Cerebellar nuclear complex (tissue), 1 donor: Measurements from ENCODE around the gene CORO7.
A peak's percentile ranks its signal among the peaks of the same experiment; 100 is the strongest.
"Not testable (repeated sequence)": the region's sequence is repeated elsewhere in the genome, so short reads cannot be mapped to it uniquely, and the experiment has no call there.

Experiments used
- DNase-seq, 2 experiments: peaks; one replicate each; lab custom pipeline; 2025; lab: John Stamatoyannopoulos, UW

CORO7 gene

DNA sequence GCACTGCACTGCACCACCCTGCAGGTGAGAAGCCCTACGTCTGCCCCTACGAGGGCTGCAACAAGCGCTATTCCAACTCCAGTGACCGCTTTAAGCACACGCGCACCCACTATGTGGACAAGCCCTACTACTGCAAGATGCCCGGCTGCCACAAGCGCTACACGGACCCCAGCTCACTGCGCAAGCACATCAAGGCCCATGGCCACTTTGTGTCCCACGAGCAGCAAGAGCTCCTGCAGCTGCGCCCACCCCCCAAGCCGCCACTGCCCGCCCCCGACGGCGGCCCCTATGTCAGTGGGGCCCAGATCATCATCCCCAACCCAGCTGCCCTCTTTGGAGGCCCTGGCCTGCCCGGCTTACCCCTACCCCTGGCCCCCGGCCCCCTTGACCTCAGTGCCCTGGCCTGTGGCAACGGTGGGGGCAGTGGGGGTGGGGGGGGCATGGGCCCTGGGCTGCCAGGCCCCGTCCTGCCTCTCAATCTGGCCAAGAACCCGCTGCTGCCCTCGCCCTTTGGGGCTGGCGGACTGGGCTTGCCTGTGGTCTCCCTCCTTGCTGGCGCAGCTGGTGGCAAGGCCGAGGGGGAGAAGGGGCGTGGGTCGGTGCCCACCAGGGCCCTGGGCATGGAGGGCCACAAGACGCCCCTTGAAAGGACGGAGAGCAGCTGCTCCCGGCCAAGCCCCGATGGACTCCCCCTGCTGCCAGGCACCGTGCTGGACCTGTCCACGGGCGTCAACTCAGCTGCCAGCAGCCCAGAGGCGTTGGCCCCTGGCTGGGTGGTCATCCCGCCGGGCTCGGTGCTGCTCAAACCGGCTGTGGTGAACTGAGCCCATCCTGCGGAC lies 79.5 kb downstream of the CORO7 start:
- DNase-seq, result no peak

DNA sequence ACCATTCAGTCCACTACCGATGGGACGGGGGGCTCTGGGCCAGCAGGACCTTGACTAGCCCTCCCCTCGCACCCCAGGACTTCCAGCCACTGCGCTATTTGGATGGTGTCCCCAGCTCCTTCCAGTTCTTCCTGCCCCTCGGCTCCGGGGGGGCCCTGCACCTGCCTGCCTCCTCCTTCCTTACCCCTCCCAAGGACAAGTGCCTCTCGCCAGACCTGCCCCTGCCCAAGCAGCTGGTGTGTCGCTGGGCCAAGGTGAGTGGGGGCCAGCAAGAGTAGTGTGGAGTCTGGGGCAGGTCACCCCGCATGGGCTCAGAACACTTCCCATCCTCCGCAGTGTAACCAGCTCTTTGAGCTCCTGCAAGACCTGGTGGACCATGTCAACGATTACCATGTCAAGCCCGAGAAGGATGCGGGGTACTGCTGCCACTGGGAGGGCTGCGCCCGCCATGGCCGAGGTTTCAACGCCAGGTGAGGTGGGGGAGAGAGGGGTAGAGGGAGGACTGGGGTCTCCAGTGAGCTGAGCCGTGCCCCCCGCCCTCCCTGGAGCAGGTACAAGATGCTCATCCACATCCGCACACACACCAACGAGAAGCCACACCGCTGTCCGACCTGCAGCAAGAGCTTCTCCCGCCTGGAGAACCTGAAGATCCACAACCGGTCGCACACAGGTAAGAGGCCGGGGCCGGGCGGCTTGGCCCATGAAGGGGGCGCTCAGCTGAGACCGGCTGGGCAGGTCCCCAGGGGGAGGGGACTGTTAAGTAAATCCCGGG lies 81.5 kb downstream of the CORO7 start:
- DNase-seq, result no peak

DNA sequence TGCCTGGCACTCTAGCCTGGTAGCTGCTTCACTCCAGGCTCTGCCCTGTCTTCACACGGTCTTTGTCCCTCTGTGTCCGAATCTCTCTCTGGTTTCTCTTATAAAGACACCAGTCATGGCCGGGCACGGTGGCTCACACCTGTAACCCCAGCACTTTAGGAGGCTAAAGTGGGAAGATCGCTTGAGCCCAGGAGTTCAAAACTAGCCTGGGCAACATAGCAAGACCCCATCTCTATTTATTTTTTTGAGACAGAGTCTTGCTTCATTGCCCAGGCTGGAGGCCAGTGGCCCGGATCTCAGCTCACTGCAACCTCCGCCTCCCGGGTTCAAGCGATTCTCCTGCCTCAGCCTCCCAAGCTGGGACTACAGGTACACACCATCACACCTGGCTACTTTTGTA lies 82.7 kb downstream of the CORO7 start:
- DNase-seq, result not testable (repeated sequence)

DNA sequence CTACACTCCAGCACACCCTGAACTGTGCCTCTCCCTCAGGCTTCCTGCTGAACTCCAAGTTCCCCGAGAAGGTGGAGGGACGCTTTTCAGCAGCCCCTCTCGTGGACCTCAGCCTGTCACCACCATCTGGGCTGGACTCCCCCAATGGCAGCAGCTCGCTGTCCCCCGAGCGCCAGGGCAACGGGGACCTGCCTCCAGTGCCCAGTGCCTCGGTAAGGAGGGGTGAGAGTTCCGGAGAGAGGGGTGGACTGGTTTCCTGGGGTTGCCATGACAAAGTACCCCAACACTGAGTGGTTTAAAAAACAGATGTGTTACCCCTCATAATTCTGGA lies 83.1 kb downstream of the CORO7 start:
- no peak for DNase-seq

DNA sequence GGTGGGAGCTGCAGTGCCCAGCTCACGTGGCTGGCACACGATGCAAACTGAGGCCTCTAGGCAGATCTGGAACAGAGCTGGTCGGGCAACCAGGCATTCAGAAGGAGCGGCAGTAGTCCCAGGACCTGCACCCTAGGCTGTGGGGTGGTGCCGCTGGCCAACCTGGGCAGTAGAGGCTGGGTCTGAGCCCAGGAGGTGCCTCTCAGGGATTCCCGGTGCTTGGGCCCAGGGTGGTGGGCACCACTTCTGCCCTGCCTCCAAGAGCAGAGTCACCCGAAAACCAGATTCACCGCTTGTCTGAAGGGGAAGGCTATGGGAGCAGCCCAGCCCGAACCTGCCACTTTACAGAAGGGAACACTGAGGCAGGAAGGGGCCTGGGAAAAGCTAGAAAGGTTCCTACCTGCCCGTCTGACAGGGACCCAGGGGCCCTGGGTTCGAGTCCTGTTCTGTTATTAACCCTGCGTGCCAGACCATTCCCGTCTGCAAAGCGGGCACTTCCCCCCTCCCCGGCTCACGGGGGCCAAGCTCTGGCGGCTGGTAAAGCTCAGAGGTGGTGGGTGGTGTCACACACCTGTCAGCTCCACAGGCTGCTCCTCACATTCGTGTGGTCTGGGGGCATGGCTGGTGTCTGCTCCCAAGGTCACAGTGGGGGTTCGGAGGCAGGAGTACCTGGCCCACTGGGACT lies 83.6 kb downstream of the CORO7 start:
- DNase-seq, result no peak

DNA sequence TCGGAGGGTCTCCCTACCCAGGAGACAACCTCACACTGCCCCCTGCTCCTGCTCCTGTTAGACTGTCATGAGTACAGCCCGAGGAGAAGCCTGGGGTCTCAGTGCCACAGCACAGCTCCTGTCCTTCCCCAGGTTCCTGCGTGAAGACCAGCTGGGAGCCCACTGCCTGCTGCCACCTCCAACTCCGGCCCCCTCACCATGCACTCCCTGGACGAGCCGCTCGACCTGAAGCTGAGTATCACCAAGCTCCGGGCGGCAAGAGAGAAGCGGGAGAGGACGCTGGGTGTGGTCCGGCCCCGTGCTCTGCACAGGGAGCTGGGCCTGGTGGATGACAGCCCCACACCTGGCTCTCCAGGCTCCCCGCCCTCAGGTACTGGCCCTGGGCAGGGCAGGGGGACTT lies 84.3 kb downstream of the CORO7 start:
- DNase-seq, result no peak

DNA sequence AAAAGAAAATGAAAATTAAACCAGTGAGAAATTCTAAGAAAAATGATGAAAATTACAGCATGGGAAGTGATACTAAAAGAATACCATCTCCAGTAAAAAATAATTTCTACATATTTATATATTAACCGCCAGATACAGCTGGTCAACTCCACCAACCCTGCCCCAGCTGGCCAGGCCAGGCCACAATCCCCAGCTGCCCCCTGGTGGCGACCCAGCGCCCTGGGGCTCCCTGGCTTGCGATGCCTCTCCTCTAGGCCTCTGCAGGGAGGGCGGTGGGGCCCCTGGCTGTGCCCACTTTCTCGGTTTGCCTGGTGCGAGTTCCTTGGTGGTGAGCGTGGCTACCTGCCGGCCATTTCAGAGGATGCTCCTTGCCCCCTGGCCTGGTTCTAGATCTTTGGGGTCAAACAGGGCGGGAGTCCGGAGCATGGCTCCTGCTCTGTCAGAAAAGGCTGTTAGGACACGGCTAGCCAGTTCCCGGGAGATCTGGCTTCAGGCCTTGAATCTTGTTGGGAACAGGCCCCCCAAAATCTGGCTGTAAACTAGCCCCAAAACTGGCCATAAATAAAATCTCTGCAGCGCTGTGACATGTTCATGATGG lies 86.0 kb downstream of the CORO7 start:
- no peak for DNase-seq

DNA sequence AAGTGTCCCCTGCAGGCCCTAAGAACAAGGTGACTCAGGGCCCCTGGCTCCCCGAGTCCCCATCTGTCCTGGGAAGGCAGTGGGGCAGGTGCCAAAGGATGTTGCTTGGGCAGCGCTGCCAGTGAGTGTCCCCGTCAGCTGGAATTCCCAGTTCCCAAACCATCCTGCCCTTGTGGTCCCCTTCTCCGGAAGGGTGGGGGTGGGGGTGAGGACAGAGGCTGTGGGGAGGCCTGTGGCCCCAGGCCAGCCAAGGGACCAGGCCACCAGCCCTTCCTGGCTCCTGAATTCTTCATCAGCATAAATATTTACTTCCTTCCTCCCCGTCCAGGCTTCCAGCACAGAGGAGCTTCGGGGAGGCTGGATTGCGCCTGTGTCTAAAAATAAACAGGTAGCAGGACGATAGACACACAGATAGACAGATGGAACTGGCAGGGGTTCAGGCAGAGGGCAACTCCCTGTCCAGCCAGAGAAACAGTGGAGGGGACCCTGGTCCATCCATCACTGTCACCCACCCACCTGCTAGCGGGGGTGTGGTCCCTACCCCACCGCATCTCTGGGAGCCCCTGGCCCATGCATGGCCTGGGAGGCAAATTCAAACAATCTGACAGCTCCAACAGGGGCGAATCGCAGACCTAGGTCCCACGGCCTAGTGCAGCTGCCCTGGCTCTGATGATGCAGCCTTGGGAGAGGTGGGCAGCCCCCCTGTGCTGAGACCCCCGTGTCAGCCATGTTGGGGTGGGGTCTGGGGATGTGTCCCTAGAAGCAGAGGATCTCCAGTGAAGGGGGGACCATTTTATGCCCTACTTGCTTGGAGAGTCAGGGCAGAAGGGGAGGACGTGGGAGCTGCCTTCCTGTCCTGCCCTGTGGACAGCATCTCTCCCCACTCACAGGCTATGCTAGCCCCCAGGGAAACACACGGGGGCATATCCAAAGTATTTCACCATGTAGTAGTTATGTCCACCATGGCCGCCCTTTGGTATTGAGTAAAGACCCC lies 87.3 kb downstream of the CORO7 start:
- no peak for DNase-seq

DNA sequence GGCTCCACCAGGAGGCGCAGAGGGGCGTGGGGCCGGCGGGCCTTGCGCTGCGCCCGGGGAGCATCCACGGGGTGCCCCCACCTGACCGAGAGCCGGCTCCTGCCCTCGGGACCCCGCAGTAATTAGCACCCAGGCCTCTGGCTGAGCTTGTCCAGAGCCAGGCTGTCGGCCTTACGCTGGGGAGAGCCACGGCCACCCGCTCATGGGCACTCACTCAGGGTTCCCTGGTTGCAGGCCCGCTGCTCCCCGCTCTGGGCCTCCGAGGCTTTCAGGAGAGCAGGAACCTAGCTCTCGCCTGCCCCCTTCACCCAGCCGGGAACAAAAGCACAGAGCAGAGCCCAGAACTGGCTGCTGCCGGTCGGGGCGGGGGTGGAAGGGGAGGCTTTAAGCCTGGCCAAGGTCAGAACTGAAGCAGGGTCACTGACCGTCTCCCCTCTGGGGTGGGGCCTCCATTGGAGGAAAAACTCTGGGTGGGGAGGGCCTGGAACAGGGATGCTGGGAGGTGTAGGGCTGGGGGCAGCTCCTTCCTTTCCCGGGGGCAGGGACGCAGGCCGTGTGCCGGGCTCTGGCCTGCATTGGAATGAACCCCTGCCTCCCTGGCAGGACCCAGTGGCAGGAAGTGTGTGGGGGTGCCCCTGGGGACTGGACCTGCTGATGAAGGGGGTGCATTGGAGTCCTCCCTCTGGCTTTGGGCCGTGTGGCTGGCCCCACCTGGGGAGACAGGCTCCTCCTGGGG lies 88.2 kb downstream of the CORO7 start:
- DNase-seq, result peak; percentile 37 to 64

DNA sequence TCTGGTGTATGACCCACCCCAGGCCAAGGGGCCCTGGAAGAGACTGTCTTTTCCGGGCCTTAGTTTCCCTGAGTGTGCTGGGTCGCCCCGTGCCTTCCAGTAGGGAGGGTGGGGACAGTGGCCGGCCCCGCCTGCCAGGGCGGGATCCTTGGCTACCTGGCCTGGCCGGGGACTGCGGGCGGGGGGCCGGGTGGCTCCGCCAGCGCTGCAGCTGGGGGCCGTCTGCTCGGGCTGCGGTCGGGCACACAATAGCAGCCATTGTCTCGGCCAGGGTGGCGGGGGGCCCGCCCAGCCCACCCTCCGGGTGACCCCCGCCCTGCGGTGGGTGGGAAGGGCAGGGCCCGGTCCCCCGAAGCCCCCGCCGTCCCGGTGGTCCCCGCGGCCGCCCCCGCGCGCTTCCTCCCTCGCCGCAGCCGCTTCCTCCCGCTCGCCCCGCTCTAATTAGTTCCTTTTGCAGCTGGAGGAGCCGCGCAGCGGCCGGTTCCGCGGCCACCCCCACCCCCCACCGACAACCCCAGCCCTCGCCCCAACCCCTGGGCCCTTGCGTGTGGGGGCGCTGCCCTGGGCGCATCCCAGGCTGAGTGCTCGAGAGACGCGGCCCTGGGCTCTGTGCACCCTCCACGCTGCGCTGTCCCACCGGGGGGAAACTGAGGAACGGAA lies 88.9 kb downstream of the CORO7 start:
- DNase-seq, result no peak

DNA sequence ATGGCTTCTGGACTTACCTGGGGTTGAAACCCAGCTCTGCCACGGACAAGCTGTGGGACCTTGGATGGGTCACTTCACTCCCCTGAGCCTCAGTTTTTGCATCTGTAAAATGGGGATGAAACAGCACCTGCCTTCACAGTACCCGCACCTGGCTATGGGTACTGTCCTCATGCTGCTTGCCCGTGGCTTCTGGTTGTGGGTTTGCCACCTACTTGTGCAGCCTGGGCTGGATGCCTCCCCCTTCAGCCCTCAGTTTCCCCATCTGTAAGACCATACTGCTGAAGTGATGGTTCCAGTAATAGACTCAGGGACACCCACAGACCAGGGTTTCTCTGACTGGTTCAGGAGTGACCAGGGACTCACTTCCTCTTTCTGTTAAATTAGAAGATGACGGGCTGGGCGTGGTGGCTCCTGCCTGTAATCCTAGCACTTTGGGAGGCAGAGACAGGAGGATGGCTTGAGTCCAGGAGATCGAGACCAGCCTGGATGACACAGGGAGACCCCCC lies 91.1 kb downstream of the CORO7 start:
- DNase-seq, result no peak

DNA sequence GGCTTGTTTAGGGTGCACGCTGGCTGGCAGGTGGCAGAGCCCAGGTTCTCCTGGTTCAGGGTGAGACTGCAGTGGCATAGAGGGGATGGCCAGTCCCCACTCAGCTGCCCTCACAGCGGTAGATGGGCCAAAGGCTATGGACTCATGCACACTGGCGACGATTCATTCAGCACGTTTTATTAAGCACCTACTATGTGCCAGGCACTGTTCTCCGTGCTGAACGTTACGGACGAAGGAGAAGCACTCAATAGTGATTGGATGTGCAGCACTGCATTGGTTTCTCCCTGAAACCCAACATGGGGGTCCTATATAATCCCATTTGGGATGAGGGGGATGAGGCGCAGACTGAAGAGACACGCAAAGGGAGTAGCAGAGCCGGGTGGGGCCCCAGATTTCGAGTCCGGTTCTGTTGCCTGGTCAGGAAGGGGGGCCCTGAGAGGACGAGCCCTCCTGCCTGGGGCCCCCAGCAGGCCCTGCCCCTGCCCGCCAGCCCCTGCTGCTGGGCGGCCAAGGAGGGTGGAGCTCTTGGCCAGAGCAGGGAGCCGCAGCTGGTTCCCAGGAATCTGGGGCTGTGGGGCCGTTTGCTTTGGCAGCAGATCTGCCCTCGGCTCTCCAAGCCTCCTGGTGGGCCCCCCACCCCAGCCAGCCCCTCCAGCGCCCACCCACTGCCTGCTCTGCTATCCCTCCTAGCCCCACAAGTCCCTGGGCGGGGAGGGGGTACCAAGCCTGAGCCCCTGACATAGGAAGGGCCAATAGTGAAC lies 91.7 kb downstream of the CORO7 start:
- DNase-seq, result no peak

DNA sequence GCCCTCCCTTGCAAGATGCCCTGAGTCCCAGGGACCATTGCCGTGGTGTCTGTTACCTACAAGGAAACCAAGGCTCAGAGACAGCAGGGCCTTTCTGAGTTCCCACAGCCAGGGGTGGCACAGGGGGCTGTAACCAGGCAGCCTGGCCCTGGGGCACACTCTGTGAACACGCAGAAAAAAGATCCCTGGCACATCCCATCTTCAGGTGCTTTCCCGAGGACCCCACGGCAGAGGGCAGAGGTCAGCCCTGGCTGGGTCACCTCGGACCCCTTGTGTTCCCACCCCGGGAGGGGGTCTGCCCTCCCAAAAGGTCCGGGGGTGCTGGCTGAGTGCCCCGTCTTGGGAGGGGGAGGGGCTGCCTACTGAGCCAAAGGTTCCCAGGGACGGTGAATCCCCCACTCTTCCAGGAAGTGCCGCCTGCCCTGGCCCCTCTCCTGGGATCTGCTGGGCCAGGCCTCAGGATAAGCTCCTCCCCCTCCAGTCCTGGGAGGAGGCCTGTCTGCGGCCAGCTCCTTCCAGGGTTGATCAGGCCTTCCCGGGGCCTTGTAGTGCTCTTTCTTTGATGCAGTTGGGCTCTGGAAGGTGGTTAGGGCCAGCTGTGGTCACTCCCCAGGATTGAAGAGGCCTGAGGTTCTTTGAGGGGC lies 92.4 kb downstream of the CORO7 start:
- DNase-seq, result no peak

DNA sequence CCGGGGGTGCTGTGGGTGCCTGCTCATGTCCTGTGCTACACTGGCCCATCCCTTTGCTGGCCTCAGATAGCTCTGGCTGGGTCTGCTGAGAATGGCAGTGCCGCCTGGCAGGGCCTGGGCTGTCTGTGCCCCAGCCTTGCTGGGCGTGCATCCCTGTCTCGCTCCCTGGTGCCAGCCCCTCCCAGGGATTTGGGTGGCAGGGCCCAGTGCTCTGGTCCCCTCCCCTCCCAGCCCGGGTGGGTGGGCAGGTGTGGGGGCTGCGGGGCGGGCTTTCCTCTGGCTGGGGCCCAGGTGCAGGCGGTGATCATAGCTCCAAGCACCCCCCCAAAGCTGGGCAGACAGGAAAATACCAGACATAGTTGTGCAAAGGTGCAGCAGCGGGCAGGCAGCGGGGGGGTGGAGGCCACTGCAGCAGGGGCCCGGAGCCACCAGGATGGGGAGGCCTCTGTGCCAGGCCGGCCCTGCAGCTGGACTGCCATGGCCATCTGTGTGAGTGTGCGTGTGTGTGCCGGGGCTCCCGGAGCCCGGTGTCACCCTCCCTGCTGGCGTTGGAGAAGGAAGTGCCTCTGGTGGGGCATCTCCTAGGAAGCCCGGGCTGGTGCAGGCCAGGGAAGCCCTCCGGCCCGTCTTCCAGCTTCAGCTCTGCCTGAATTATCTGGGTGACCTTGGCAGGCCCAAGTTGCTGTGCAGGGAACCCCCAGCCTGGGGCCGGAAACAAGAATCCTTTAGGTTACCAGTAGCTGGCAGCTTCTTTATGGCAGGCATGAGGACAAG lies 93.1 kb downstream of the CORO7 start:
- DNase-seq, result no peak

DNA sequence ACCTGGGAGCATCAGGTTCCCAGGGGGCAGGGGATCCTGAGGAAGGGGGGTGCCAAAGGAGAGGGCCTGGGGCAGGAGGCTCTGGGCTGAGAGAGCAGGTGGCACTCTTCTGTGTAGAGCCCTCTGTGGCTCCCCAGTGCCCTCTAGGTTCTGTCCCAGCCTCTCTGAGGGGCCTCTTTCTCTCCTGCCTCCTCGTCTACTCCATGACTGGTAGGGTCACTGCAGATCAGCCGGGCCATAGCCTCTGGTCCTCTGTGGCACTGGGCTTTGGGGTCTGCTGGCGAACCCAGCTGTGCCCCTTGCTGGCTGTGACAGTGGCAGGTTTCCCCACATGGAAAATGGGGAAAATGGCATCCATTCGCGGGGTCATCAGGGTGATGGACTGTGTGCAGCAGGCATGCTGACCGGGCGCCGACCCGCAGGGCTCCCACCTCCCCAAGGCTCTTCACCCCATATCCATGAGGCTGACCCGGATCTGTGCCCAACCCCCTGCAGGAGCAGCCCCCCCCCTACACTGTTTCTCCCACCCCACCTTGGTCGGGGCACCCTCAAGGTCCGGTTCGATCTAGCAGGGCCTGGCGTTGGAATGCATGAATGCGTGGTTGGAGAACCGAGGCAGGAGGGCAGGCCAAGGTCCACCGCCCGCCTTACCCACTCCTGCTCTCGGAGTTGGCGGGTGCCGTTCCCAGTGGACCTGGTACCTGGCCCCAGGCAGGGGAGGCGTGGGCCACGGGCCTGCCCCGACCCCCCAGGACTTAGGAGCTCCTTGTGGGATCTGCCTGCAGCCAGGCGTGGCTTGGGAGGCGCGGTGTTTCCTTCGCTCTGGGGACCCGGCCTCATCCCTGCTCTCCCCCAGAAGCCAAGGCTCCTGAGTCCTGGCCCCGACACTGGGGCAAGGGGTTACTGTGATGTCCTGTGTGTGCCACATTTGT lies 94.0 kb downstream of the CORO7 start:
- DNase-seq, result no peak

DNA sequence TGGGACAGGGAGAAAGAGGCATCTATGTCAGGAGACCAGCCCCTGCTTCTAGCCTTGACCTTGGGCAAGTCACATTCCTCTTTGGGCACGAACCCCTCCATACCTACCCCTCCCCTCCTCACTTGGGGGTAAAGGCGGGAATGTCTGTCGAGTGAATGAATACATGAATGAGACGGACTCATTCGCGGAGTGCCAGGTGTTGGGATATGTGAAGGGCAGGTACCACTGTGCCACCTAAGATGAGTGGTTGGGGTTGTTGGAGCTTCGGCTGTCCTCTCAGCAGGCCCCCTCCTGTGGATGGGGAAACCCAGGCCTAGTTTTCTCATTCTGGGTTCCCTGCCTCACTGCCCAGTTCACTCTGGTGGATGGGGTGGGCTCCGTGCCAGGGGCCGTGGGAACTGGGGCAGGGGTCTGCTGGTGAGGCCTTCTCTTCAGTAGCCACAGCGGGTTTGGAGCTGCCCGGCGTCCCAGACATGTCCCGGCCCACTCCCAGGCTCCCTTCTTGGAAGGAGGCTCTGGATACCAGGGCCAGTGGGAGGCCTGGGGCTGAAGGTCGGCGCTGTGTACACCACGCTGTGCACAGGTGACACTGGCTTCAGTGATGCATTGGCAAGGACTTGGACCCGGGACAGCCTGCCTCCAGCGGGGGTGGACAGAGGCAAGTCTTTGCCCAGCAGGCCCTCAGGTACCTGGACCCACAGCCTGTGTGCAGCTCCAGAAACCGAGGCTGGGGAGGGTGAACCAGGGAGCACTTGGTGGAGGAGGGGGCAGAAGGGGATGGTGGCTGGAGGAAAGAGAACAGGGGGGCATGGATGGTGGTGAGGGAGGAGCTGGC lies 94.9 kb downstream of the CORO7 start:
- no peak for DNase-seq
